GM18511 (cell line): ENCODE results near the gene ARMS2.

Experiments
- ATAC-seq: cut with Tn5 transposase; IDR thresholded peaks from one replicate; pipeline ENCODE4 v1.9.1; 2021; ENCODE audit warnings: mild to moderate bottlenecking, moderate library complexity; ENCODE audit not compliant: unreplicated experiment

ARMS2 gene

DNA sequence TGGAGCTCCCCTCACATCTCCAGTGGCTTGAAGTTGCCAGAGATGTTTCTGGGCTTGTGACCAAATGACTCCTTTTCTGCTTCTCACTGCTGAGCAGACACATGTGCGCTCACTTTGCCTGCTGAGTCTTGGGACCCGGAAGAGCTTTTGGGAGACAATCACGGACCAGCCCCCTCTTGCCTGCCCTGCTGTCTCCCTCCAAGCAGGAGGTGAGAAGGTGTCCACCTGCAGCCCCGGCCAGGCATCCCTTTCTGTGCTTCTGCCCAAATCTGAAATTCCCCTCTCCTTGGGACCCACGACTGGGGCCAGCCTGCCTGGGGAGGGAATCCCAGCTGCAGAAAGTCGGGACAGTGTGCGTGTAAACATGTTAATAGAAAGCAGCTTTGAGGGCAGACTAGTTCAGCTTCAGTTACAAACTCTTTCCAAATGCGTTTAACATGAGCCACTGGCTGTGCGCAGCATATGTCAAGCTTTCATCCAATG lies 38.6 kb downstream of the ARMS2 start:
- no peak for ATAC-seq

DNA sequence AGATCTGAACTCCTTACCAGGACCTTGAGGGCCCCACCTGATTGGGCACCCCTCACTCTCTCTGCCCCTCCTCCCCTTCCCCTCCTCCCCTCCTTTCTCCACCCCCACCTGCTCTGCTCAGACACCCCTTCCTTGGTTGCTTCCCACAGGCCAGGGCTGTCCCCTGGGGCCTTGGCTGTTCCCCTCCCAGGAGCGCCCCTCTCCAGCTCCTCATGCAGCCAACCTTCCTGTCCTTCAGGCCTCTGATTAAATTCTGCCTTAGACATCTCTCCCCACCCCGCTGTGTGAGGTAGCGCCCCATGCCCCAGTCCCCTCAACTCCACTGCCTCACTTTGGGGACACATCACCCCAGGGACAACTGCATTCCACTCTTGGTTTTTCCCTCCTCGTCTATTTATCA lies 39.3 kb downstream of the ARMS2 start:
- no peak for ATAC-seq

DNA sequence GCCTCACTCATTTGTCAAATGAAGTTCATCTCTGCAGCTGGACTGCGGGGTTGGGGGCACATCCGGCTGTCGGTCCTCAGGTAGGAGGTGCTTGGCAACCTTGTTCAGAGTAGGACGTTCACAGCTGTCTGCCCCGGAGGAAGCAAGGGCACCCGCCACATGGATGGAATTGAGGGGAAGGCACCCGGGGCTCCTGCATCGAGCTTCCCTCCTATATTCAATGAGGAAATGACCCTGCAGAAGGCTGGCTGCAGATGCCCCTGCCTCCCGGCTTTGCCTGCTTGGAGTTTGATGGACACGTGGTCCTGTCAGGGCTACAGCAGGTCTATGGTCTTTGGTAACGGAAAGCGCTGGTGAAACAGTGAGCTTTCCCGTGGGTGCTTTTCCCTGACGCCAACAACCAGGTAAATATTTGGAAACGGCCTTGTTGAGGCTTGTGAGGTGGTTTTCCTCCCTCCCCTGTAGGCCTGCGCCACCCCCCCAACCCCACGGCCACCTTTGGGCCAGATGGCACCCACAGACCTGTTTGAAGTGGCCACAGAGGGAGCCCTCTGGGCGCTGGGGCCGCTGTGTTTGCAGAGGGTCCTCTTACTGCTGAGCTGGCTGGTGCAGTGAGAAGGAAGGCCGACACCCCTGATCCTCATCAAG lies 39.8 kb downstream of the ARMS2 start:
- ATAC-seq, result no peak

DNA sequence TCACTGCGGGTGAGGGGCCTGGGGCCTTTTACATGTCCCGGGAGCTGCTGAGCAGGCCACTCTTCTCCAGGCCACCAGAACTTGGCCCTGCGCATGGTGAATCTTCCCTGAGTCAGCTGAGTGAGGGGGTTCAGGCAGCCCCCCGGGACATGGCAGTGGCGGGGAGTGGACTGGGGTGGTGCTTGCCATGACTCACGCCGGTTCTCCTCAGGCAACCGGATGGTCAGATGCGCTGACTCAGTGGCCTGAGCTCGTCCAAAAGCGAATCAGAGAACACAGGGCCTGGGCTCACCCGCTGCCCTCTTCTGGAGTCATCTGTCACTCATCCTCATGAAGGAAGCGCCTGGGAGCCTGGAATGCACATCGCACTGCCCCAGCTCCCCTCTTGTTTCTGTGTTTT lies 40.4 kb downstream of the ARMS2 start:
- no peak for ATAC-seq

DNA sequence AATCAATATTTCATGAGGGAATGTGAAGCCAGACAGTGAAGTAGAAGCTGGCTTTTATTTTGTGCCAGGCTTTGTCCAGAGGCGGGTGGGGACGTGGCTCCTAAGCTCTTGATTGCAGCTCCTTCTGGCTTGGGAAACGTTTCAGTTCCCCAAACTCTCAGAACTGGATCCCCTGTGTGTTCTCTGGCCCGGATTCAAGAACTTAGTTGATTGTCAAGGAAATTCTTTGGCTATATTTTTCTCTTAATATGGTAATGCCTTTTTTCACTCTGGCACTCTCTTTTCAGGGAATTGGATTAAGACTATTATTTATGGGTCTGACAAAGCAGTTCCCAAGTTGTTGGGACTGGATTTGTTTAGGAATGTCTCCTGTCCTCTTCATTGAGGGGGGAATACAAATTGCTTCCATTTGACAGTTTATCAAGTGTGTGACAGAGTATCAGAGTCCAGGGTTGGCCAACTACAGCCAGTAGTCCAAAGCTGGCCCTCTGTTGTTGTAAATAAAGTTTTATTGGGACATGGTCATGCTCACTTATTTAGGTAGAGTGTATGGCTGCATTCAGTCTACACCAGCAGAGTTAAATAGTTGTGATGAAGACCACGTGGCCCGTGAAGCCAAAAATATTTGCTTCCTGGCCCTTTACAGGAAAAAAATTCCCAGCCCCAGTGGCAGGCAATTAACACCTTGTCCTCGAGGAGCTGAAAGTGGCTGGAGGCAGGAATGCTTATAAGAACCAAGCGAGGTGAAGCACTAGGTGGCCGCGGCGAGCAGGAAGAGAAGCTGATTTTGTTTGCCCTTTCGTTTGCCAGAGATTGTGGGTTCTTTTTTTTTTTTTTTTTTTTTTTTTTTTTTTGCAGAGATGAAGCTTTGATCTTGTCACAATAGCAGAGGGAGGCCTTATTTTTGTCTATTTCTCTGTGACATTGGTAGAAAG lies 41.2 kb downstream of the ARMS2 start:
- no peak for ATAC-seq

DNA sequence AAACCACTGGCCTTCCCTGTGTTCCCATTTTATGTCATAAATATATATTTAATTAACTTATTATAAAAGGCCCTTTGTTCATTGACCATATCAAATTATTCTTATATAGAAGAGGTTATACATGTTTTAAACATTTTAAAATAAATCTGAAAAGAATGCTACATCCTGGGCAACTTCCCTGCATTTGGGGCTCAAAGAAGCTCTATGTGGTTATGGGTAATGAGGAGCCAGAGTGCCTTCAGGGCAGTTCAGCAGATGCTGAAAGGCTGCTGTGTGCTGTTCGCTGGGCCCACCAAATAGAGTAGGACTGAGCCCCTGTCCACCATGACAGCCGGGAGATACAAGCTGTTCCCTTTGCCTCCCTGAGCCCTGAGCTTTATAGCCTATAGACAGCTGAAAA lies 42.8 kb downstream of the ARMS2 start:
- no peak for ATAC-seq

DNA sequence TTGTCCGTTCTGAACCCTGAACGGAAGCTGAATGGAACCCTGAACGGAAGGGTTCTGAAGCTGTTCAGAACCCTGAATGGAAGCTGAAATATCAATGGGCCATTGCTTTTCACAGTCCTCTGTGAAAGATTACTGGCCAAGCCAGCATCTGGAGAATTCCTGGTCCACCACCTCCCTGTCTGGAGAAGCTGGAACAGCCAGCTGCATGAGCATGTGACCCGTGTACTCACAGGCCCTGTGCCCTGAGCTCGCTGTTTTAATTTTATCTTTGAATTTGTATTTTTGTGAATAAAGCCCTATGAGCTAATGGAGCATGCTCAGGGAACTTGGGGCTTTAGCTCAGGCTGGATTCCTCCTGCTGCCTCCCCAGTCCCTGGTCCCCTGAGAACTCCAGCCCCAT lies 44.1 kb downstream of the ARMS2 start:
- ATAC-seq, result no peak

DNA sequence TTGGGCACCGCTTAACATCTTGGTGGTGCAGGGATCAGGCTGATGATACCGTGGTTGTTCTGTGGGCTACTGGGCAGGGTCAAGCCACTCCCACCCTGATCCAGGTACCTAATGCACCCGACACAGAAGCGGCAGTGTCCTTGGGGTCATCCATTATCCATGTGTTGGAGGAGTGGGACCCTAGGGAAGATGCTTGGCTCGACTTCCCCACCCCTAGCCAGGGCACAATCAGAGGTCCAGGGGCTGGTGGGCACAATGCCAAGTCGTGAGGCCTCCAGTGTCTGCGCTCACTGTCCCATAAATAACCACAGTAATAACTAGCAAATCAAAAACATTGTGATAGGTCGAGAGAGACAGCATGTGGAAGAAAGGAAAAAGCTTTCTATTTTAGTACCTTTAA lies 44.6 kb downstream of the ARMS2 start:
- no peak for ATAC-seq

DNA sequence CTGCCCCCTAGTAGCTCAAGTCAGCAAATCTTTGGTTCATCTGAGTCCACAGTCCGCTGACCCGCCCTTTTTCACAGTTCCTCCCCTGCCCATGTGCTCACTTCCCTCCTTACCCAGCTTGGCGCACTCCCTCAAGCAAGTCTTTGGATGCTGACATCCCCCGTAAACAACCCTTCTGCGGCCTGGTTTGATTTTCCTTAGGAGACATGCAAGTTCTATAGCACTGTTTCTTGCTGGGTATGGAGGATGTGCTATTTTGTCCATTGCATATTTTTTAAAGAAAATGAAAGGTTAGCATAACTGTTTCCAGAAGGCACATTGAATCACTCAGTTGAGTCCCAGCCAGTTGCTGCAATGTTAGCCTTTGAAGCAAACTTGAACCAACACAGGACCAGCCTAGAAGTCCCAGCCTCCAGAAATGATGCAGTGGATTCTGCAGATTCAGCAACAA lies 45.1 kb downstream of the ARMS2 start:
- no peak for ATAC-seq

DNA sequence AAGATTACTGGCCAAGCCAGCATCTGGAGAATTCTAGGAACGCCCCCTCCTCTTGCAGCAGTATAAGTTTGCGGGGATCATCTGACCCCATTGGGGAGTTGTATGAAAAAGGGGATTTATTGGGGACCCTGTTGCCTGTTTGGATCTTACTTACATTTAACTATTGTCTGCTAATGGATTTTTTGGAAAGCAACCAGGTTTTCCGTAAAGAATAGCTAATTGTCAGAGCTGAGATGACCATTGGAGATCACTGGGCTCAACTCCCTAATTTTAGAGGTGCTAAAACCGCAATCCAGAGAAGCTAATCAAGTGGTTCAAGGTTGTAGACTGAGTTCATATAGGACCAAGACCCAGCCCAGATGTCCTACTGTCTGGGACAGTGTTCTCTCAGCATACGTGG lies 45.7 kb downstream of the ARMS2 start:
- no peak for ATAC-seq

DNA sequence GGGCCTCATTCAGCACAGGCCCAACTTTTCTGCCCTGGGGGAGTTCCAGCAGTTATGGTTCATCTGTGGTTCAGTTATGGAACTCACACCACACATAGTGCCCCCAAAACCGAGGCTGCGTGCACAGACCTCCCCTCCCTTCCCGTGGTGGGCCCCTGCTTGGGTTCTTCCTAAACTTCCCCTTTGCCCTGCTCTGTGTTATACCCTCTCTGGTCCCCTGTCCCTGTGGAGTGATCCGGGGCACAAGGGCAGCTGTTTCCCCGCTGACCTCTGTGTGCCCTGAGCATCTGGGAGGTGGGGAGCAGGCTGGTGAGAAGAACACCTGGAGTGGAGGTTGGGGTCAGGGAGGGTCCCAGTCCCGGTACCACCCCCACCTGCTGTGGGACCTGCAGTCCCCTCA lies 46.3 kb downstream of the ARMS2 start:
- ATAC-seq, result no peak

DNA sequence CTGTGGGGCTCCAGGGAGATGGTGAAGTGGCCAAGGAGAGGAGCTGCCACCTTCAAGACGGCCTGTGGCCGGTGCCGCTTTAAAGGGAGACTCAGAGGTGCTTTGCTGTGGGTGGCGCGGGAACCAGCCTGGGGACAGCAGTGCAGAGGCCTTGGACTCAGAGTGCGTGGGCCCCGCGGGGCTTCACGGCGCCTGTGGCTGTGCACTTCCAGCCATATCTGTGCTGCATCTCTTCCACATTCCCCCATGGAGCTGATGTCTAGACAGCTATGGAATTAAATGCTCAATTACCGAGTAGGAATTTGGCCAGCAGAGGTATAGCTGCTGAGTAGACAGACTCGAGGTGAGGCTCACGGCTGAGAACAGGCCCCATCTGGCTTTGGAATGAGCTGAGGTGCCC lies 48.6 kb downstream of the ARMS2 start:
- ATAC-seq, result no peak

DNA sequence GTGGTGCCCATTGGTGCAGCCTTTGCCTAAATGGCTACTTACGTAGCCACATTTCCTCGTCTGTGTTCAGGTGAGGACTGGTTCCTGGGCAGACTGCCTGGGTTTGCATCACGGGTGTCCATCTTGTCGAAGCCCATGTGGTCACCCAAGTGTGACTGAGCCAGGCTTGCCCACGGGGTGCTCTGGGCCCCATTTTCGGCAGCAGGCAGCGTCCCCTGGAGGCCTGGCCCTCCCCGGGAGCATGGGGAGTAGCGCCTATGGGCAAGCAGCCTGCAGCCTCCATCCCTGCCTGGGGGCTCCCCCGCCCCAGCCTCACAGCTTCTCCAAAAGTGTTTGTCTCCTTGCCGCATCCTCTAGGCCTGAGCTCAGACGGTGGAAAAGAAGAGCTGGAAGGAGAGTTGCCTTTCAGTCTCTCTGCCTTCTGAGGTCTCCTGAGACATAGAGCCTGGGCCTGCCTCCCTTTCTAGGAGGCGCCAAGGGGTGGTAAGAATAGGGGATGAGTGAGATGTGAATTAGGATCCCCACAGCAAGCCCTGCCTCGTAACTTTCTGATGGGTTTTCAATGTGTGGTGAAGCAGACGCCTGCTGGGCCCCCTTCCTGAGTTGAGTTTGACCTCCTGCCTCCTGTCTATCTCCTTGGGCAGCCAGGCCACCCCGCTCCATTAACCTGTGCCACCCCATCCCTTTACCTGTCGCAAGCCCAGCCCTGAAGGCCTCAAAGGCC lies 49.6 kb downstream of the ARMS2 start:
- no peak for ATAC-seq

DNA sequence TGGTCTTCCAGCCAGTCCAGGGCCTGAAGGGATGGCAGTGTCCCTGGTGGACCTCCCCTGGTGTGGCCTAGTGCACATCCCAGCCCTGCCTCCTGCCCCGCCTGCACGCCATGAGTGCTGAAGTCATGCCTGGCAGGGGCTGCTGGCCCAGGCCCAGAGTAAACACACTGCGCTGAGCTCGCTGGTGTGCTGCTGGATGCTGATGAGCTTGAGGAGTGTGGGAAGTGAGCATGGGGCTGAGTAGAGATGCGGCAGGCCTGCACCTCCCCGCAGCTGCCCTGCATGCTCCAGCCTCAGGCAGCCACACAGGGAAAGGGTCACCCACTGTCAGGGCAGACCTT lies 50.1 kb downstream of the ARMS2 start:
- no peak for ATAC-seq

DNA sequence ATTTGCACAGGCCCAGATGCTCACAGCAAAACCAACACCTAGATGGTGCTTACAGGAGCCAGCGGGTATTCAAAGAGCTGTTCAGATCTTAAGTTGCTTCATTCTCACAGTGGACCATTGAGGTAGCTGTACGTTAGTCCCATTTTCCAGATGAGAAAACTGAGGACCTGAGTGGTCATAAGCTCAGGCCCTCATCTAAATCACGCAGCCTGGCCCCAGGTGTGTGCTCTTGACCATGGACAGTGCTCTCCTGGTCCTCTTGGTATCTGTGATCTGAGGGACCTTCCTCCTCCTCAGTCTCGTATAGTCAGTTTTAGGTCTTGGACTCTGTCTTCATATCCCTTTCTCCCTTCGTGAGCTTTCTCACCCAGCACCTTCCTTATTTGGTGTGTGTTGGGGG lies 50.6 kb downstream of the ARMS2 start:
- no peak for ATAC-seq

DNA sequence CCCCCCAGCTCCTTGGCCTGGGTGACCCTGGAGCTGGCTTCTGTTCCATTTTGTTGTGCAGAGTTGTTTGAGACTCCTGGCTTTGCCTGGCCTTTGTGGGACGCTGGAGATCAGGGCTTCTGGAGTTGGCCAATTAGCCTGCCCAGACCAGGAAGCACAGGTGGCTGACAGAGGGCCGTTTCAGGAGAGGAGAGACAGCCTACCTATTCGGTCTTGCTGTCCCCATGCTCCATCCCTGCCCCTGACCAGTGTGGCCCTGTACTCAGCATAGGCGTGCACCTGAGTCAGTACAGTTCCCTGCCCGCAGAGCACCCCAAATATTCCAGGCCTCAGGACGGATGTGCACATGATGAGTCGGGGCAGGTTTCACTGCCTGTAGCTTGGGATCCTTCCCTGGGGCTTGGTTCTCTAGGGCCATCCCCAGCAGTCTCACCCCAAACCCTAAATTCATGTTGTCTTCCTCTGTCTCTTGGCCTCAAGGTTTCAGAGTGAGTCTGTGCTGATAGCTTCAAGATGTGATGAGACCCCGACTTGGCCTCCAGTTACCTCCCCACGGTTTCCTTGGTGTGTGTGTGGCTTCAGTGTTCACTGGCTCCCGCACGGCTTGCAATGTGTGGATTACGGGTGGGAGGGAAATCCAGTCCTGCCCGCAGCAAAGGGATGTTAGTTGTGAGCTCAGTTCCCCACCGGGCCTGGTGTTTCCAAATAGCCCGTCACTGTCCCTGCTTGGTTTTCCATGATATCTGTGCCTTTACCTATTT lies 51.6 kb downstream of the ARMS2 start:
- ATAC-seq, result no peak
